Measurements from ENCODE around the gene CDC23.

Gene CDC23

DNA sequence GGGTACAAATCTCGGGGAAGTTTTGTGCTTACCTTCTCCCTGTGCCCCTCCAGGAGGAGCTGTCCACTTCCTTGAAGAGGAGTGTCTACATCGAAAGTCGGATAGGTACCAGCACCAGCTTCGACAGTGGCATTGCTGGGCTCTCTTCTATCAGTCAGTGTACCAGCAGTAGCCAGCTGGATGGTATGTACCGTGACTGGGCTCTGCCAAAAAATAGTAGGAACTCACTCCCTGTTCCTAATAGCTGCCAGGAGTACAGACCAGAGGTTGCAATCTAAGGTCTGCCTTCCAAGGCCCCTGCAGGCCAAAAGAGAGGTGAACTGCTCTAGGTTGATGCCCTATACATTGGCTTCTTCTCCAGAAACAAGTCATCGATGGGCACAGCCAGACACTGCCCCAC is 30.3 kb downstream of the CDC23 start:
- CTCF ChIA-PET = interaction anchor here (1.4 to 1.5 kb wide), 2 partner anchors 100 to 322 kb away, joined by 3 to 6 read pairs; no protein-coding TSS in a partner anchor
- H3K4me1 ChIP-seq (ENCODE audit: control insufficient read depth, insufficient read depth, low read length) = no peaks in the 10 kb centered on the region
- H3K9me3 ChIP-seq (ENCODE audit: control insufficient read depth, insufficient read depth, low read depth, low read length) = no peaks in the 10 kb centered on the region
- H3K4me3 ChIP-seq (ENCODE audit: low read depth, low read length) = no peak overlapping the region
- peaks cover 43 to 73% of the 10 kb centered on the region in 2 experiments; a peak in 2 of 3 replicates for H3K36me3 ChIP-seq (ENCODE audit: control insufficient read depth in 2 of 2, insufficient read depth in 1 of 2, low read length in 2 of 2)
- H3K27ac ChIP-seq (ENCODE audit: extremely low read depth, low read depth, low read length) = no peak overlapping the region
- POLR2A ChIA-PET = no interaction called here
- TF ChIP-seq, protein P1, sequence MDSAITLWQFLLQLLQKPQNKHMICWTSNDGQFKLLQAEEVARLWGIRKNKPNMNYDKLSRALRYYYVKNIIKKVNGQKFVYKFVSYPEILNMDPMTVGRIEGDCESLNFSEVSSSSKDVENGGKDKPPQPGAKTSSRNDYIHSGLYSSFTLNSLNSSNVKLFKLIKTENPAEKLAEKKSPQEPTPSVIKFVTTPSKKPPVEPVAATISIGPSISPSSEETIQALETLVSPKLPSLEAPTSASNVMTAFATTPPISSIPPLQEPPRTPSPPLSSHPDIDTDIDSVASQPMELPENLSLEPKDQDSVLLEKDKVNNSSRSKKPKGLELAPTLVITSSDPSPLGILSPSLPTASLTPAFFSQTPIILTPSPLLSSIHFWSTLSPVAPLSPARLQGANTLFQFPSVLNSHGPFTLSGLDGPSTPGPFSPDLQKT (IDR thresholded peaks at IDR 0.05; ENCODE audit: borderline replicate concordance, low read depth, low read length) = no peak
- TF ChIP-seq ZNF610 (tag by site-specific recombination; IDR thresholded peaks at IDR 0.05; ENCODE audit: borderline replicate concordance) (no peak), BCL11A (tag by site-specific recombination; IDR thresholded peaks at IDR 0.05; ENCODE audit: low read depth) (no peak), KLF8 (tag by site-specific recombination; IDR thresholded peaks at IDR 0.05) (no peak), ZNF48 (tag by site-specific recombination; IDR thresholded peaks at IDR 0.05) (no peak), ZFP41 (tag by site-specific recombination; IDR thresholded peaks at IDR 0.05; ENCODE audit: borderline replicate concordance) (no peak)
- TF ChIP-seq, protein P2, sequence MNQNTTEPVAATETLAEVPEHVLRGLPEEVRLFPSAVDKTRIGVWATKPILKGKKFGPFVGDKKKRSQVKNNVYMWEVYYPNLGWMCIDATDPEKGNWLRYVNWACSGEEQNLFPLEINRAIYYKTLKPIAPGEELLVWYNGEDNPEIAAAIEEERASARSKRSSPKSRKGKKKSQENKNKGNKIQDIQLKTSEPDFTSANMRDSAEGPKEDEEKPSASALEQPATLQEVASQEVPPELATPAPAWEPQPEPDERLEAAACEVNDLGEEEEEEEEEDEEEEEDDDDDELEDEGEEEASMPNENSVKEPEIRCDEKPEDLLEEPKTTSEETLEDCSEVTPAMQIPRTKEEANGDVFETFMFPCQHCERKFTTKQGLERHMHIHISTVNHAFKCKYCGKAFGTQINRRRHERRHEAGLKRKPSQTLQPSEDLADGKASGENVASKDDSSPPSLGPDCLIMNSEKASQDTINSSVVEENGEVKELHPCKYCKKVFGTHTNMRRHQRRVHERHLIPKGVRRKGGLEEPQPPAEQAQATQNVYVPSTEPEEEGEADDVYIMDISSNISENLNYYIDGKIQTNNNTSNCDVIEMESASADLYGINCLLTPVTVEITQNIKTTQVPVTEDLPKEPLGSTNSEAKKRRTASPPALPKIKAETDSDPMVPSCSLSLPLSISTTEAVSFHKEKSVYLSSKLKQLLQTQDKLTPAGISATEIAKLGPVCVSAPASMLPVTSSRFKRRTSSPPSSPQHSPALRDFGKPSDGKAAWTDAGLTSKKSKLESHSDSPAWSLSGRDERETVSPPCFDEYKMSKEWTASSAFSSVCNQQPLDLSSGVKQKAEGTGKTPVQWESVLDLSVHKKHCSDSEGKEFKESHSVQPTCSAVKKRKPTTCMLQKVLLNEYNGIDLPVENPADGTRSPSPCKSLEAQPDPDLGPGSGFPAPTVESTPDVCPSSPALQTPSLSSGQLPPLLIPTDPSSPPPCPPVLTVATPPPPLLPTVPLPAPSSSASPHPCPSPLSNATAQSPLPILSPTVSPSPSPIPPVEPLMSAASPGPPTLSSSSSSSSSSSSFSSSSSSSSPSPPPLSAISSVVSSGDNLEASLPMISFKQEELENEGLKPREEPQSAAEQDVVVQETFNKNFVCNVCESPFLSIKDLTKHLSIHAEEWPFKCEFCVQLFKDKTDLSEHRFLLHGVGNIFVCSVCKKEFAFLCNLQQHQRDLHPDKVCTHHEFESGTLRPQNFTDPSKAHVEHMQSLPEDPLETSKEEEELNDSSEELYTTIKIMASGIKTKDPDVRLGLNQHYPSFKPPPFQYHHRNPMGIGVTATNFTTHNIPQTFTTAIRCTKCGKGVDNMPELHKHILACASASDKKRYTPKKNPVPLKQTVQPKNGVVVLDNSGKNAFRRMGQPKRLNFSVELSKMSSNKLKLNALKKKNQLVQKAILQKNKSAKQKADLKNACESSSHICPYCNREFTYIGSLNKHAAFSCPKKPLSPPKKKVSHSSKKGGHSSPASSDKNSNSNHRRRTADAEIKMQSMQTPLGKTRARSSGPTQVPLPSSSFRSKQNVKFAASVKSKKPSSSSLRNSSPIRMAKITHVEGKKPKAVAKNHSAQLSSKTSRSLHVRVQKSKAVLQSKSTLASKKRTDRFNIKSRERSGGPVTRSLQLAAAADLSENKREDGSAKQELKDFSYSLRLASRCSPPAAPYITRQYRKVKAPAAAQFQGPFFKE (tag by site-specific recombination; IDR thresholded peaks at IDR 0.05; ENCODE audit: borderline replicate concordance) = no peak
- TF ChIP-seq, protein P3, sequence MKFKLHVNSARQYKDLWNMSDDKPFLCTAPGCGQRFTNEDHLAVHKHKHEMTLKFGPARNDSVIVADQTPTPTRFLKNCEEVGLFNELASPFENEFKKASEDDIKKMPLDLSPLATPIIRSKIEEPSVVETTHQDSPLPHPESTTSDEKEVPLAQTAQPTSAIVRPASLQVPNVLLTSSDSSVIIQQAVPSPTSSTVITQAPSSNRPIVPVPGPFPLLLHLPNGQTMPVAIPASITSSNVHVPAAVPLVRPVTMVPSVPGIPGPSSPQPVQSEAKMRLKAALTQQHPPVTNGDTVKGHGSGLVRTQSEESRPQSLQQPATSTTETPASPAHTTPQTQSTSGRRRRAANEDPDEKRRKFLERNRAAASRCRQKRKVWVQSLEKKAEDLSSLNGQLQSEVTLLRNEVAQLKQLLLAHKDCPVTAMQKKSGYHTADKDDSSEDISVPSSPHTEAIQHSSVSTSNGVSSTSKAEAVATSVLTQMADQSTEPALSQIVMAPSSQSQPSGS (tag by site-specific recombination; IDR thresholded peaks at IDR 0.05; ENCODE audit: low read depth) = no peak

DNA sequence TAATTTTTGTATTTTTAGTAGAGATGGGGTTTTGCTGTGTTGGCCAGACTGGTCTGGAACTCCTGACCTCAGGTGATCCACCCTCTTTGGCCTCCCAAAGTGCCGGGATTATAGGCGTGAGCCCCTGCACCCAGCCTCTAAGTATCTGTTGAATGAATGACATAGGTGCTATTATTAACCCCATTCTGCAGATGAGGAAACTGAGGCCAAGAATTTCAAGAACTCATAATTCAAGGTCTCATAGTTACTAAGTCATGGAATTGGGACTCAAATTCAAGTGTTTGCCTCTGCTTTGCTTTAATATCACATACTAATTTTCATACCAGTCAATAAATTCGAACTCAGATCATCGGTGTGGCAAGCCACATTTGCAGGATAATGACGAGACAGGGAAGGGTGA is 32.3 kb downstream of the CDC23 start:
- Histone ChIP-seq H3K4me3 (ENCODE audit: low read depth, low read length) (no peak overlapping the region), H3K36me3 (ENCODE audit: control insufficient read depth in 2 of 2, insufficient read depth in 1 of 2, low read length in 2 of 2) (peaks cover 35 to 64% of the 10 kb centered on the region in 2 experiments), H3K9me3 (ENCODE audit: control insufficient read depth, insufficient read depth, low read depth, low read length) (no peaks in the 10 kb centered on the region), H3K27ac (ENCODE audit: extremely low read depth, low read depth, low read length) (no peak overlapping the region), H3K4me1 (ENCODE audit: control insufficient read depth, insufficient read depth, low read length) (0 out of 2 replicates have a peak, but pooled peaks cover 3% of the 10 kb centered on the region)
- CTCF ChIA-PET = interaction anchor here (0.5 to 4.1 kb wide), 14 partner anchors 8 to 323 kb away, joined by 3 to 19 read pairs (median 4); partner anchors contain the start of gene CDC23
- POLR2A ChIA-PET = interaction anchor here (1.0 kb wide), 1 partner anchor 172 kb away, joined by 3 read pairs; no protein-coding TSS in a partner anchor
- TF ChIP-seq, protein P4, sequence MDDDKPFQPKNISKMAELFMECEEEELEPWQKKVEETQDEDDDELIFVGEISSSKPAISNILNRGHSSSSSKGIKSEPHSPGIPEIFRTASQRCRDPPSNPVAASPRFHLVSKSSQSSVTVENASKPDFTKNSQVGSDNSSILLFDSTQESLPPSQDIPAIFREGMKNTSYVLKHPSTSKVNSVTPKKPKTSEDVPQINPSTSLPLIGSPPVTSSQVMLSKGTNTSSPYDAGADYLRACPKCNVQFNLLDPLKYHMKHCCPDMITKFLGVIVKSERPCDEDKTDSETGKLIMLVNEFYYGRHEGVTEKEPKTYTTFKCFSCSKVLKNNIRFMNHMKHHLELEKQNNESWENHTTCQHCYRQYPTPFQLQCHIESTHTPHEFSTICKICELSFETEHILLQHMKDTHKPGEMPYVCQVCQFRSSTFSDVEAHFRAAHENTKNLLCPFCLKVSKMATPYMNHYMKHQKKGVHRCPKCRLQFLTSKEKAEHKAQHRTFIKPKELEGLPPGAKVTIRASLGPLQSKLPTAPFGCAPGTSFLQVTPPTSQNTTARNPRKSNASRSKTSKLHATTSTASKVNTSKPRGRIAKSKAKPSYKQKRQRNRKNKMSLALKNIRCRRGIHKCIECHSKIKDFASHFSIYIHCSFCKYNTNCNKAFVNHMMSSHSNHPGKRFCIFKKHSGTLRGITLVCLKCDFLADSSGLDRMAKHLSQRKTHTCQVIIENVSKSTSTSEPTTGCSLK (tag by site-specific recombination; IDR thresholded peaks at IDR 0.05) = no peak
- TF ChIP-seq GLI2 (tag by site-specific recombination; IDR thresholded peaks at IDR 0.05; ENCODE audit: borderline replicate concordance, low read depth) (no peak), MZF1 (tag by site-specific recombination; IDR thresholded peaks at IDR 0.05; ENCODE audit: borderline replicate concordance) (no peak), ZSCAN23 (tag by site-specific recombination; IDR thresholded peaks at IDR 0.05) (no peak), ZFHX2 (tag by site-specific recombination; conservative IDR thresholded peaks at IDR 0.05) (no peak), ZNF530 (tag by site-specific recombination; IDR thresholded peaks at IDR 0.05; ENCODE audit: low read depth) (no peak), ZBTB20 (tag by site-specific recombination; IDR thresholded peaks at IDR 0.05) (no peak), ZNF140 (tag by site-specific recombination; IDR thresholded peaks at IDR 0.05) (no peak), ZNF146 (tag by site-specific recombination; IDR thresholded peaks at IDR 0.05) (no peak), ZNF843 (tag by site-specific recombination; IDR thresholded peaks at IDR 0.05) (no peak), ZIC2 (tag by site-specific recombination; IDR thresholded peaks at IDR 0.05) (no peak), ZNF623 (tag by site-specific recombination; IDR thresholded peaks at IDR 0.05) (no peak)
- TF ChIP-seq, protein P5, sequence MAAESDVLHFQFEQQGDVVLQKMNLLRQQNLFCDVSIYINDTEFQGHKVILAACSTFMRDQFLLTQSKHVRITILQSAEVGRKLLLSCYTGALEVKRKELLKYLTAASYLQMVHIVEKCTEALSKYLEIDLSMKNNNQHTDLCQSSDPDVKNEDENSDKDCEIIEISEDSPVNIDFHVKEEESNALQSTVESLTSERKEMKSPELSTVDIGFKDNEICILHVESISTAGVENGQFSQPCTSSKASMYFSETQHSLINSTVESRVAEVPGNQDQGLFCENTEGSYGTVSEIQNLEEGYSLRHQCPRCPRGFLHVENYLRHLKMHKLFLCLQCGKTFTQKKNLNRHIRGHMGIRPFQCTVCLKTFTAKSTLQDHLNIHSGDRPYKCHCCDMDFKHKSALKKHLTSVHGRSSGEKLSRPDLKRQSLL (tag by site-specific recombination; IDR thresholded peaks at IDR 0.05) = no peak

Data from HEK293 (cell line).